Nephron (organoid): ENCODE data around the gene CST8.

Experiments
- H3K27ac Mint-ChIP-seq, 3 experiments: 2 replicates each; pipeline ENCODE4 v1.8.0; 2020; ENCODE audit warnings: mixed read lengths in 3 of 3, mild to moderate bottlenecking in 2 of 3, moderate library complexity in 1 of 3
- H3K27me3 Mint-ChIP-seq: 2 replicates; pipeline ENCODE4 v1.8.0; 2021; ENCODE audit warnings: low read depth, mild to moderate bottlenecking, moderate library complexity, mixed read lengths
- H3K36me3 Mint-ChIP-seq: 2 replicates; pipeline ENCODE4 v1.8.0; 2020; ENCODE audit warnings: low read depth, mixed read lengths
- H3K4me1 Mint-ChIP-seq: 2 replicates; pipeline ENCODE4 v1.8.0; 2020; ENCODE audit warnings: mixed read lengths
- H3K4me3 Mint-ChIP-seq, 3 experiments: 2 replicates each; pipeline ENCODE4 v1.8.0; 2020; ENCODE audit warnings: mild to moderate bottlenecking in 3 of 3, mixed read lengths in 3 of 3, moderate library complexity in 2 of 3
- H3K9me3 Mint-ChIP-seq: 2 replicates; pipeline ENCODE4 v1.8.0; 2020; ENCODE audit warnings: mixed read lengths
- TF ChIP-seq, protein P1 (sequence below), 3 experiments: fragments of 200-600 bp; sonication (generic); IDR thresholded peaks; one replicate each; pipeline ENCODE4 v1.5.0; 2021; ENCODE audit warnings: antibody characterized with exemption in 3 of 3; ENCODE audit not compliant: unreplicated experiment in 3 of 3

The CST8 gene

GRCh38 chr20:23492292-23492691, 1.4 kb downstream of the CST8 start:
- TF ChIP-seq, protein P1, sequence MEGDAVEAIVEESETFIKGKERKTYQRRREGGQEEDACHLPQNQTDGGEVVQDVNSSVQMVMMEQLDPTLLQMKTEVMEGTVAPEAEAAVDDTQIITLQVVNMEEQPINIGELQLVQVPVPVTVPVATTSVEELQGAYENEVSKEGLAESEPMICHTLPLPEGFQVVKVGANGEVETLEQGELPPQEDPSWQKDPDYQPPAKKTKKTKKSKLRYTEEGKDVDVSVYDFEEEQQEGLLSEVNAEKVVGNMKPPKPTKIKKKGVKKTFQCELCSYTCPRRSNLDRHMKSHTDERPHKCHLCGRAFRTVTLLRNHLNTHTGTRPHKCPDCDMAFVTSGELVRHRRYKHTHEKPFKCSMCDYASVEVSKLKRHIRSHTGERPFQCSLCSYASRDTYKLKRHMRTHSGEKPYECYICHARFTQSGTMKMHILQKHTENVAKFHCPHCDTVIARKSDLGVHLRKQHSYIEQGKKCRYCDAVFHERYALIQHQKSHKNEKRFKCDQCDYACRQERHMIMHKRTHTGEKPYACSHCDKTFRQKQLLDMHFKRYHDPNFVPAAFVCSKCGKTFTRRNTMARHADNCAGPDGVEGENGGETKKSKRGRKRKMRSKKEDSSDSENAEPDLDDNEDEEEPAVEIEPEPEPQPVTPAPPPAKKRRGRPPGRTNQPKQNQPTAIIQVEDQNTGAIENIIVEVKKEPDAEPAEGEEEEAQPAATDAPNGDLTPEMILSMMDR (IDR thresholded peaks at IDR 0.05; ENCODE audit: unreplicated experiment in 3 of 3): no peak
- Mint-ChIP-seq H3K4me3 (no peak overlapping the region), H3K4me1 (no peaks in the 10 kb centered on the region), H3K27me3 (peaks cover 7% of the 10 kb centered on the region), H3K9me3 (no peaks in the 10 kb centered on the region), H3K27ac (no peak overlapping the region), H3K36me3 (no peaks in the 10 kb centered on the region)

DNA sequence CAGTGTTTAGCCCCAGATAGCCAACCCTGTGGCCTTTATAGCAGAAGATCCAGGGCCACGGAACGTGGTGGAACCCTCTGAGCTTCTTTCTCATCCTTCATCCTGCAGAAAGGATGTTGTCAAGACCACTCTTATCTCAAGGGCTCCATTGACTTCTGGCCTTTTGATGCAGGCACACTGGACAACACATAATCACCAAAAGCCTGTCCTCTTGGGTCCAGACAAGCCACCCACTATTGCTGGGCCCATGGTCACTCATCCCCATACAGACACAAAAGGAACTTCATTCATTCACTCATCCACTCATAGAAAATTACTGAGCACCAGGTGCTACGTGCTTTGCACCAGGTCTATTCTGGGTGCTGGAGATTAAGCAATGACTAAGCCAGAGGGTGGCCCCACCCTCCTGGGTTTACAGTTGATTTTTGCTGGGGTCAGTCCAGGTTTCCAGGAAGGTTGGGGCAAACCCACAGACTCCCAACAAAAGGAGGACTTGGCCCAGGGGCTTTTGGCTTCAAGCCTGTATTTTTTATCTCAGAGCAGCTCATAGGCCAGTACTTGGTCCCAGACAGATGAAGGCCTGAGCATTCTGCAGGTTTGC, 2.4 kb downstream of the CST8 start:
- no peaks in the 10 kb centered on the region for H3K9me3 Mint-ChIP-seq
- peaks cover 7% of the 10 kb centered on the region for H3K27me3 Mint-ChIP-seq
- no peaks in the 10 kb centered on the region for H3K4me1 Mint-ChIP-seq
- no peak overlapping the region for H3K4me3 Mint-ChIP-seq
- H3K36me3 Mint-ChIP-seq: no peaks in the 10 kb centered on the region
- H3K27ac Mint-ChIP-seq: no peak overlapping the region
- TF ChIP-seq, protein P1 (IDR thresholded peaks at IDR 0.05; ENCODE audit: unreplicated experiment in 3 of 3): no peak

DNA sequence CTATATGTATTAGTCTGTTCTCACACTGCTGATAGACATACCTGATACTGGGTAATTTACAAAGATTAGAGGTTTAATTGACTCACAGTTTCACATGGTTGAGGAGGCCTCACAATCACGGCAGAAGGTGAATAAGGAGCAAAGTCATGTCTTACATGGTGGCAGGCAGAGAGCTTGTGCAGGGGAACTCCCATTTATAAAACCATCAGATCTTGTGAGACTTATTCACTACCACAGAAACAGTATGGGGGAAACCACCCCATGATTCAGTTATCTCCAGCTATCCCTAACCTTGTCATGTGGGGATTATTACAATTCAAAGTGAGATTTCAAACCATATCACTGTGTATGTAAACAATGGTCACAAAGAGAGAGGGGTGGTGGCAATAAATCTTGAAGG, 6.6 kb downstream of the CST8 start:
- Mint-ChIP-seq H3K9me3 (no peaks in the 10 kb centered on the region), H3K27me3 (peaks cover 8% of the 10 kb centered on the region), H3K4me1 (no peaks in the 10 kb centered on the region), H3K27ac (no peak overlapping the region), H3K4me3 (no peak overlapping the region), H3K36me3 (no peaks in the 10 kb centered on the region)
- TF ChIP-seq, protein P1 (IDR thresholded peaks at IDR 0.05; ENCODE audit: unreplicated experiment in 3 of 3): no peak

DNA sequence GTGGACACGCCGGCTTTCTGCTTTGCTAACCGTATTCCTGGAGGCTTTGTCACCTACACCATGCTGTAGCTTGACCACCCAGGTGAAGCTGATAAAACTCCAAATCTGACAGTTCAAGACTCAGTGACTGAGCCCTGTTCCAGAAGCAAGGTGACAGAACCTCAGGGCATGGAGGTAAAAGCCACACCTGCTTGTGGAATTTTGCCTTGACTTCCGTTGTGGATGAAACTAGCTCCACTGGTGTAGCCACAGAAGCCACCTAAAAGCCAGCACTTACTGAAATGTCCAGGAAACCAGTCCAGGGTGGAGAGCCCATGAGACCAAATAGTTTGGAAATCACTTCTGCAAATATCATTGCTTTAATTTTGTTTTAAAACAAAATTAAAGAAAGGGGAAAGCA, 11.0 kb downstream of the CST8 start:
- Mint-ChIP-seq H3K9me3 (no peaks in the 10 kb centered on the region), H3K4me1 (no peaks in the 10 kb centered on the region), H3K4me3 (no peak overlapping the region), H3K27ac (no peak overlapping the region), H3K27me3 (peaks cover 3% of the 10 kb centered on the region), H3K36me3 (no peaks in the 10 kb centered on the region)
- TF ChIP-seq, protein P1 (IDR thresholded peaks at IDR 0.05; ENCODE audit: unreplicated experiment in 3 of 3): no peak

DNA sequence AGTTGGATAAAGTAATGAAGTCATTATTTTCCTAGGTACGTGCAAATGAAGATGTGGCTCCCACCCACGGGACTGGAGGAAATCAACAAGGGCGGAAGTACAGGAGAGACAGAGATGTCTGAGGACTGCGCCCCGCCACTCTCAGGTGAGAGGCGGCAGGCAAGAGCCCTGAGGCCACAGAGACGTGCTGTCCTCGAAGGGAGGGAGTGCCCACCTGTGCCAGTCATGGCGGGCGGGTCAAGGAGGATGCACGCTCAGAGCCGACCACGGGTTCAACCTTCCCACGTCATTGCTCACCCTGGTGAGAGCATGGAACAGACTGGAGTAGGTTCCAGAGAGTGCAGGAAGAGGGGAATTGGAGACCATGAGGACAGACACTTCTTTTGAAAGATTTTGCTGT, 12.7 kb downstream of the CST8 start:
- H3K36me3 Mint-ChIP-seq: no peaks in the 10 kb centered on the region
- H3K4me1 Mint-ChIP-seq: peaks cover 6% of the 10 kb centered on the region
- no peak overlapping the region for H3K4me3 Mint-ChIP-seq
- no peaks in the 10 kb centered on the region for H3K9me3 Mint-ChIP-seq
- peaks cover 3% of the 10 kb centered on the region for H3K27me3 Mint-ChIP-seq
- H3K27ac Mint-ChIP-seq: no peak overlapping the region
- TF ChIP-seq, protein P1 (IDR thresholded peaks at IDR 0.05; ENCODE audit: unreplicated experiment in 3 of 3): no peak

DNA sequence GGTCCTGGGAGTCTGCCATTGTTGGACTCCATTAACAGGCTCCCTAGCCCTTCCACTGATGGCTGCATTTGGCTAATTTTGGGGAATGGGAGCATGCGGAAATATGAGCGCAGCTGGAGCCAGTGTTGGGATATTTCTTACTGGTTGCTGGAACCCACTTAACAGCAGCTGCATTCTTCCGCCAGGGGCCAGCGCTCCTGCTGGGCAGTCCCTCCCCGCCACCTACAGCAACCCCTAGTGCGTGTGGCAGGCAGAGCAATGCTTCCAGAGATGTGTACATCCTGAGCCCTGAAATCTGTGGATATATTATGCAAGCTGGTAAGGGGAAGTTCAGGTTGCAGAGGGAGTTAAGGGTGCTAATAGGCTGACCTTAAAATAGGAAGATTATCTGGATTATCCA, 16.4 kb downstream of the CST8 start:
- TF ChIP-seq, protein P1 (IDR thresholded peaks at IDR 0.05; ENCODE audit: unreplicated experiment in 3 of 3): no peak
- H3K4me3 Mint-ChIP-seq: no peak overlapping the region
- H3K4me1 Mint-ChIP-seq: peaks cover 11% of the 10 kb centered on the region
- peaks cover 1% of the 10 kb centered on the region for H3K27me3 Mint-ChIP-seq
- H3K9me3 Mint-ChIP-seq: no peaks in the 10 kb centered on the region
- H3K27ac Mint-ChIP-seq: no peak overlapping the region
- H3K36me3 Mint-ChIP-seq: no peaks in the 10 kb centered on the region
